GM18505 (cell line): ENCODE results near the gene FBXO3.
A peak's percentile ranks its signal among the peaks of the same experiment; 100 is the strongest.

Experiments used
- ATAC-seq: cut with Tn5 transposase; IDR thresholded peaks from one replicate; pipeline ENCODE4 v1.9.1; 2021; ENCODE audit not compliant: unreplicated experiment
- POLR2A ChIP-seq: IDR thresholded peaks from 4 replicates; pipeline ENCODE4 v1.6.1; 2011; ENCODE audit warnings: borderline replicate concordance; ENCODE audit not compliant: insufficient read depth, insufficient read length; ENCODE audit errors: extremely low read depth

FBXO3 gene

GRCh38 chr11:33753304-33753967 is 20.9 kb downstream of the FBXO3 start:
- no peak for TF ChIP-seq POLR2A
- peak; percentile 89 for ATAC-seq

- no peak for ATAC-seq
- TF ChIP-seq POLR2A: no peak
Observed at GRCh38 chr11:33751878-33752277, 22.4 kb downstream of the FBXO3 start.

- no peak for TF ChIP-seq POLR2A
- ATAC-seq: no peak
Observed at GRCh38 chr11:33747979-33748378, 26.3 kb downstream of the FBXO3 start.

GRCh38 chr11:33743291-33743690 is 31.0 kb downstream of the FBXO3 start:
- ATAC-seq: no peak
- TF ChIP-seq POLR2A: no peak

- TF ChIP-seq POLR2A: no peak
- no peak for ATAC-seq
Observed at GRCh38 chr11:33742249-33742851, 32.0 kb downstream of the FBXO3 start.

GRCh38 chr11:33741806-33742205 is 32.5 kb downstream of the FBXO3 start:
- no peak for ATAC-seq
- no peak for TF ChIP-seq POLR2A

- no peak for ATAC-seq
- TF ChIP-seq POLR2A: no peak
Observed at GRCh38 chr11:33737362-33737821, 36.9 kb downstream of the FBXO3 start.

- peak; percentile 72 for ATAC-seq
- peak; percentile 76 for TF ChIP-seq POLR2A
Observed at GRCh38 chr11:33736148-33736812, 38.0 kb downstream of the FBXO3 start, which contains the start of gene CD59. TSS of gene CD59 (minus strand) at chr11:33736423. CDS start at chr11:33722445, 13,978 bp downstream.

GRCh38 chr11:33735271-33736147 is 38.8 kb downstream of the FBXO3 start:
- ATAC-seq: peak; percentile 46

GRCh38 chr11:33734441-33735270 is 39.7 kb downstream of the FBXO3 start:
- no peak for ATAC-seq
- no peak for TF ChIP-seq POLR2A

More at GRCh38 chr11:33735271-33736147, 38.8 kb downstream of the FBXO3 start:
- no peak for TF ChIP-seq POLR2A

- no peak for TF ChIP-seq POLR2A
Observed at GRCh38 chr11:33733980-33734379, 40.3 kb downstream of the FBXO3 start.

More at GRCh38 chr11:33733980-33734379, 40.3 kb downstream of the FBXO3 start:
- no peak for ATAC-seq
